CD14-positive monocyte (primary cell): ENCODE data around the gene EIF4ENIF1. TPM values are rescaled to one million over a fixed set of nuclear protein-coding genes. Genes with fewer than 3 reads are reported as not detected.

Experiments
- DNase-seq, 3 donors: peaks; one replicate each; pipeline ENCODE4 v3.0.0-alpha.2; 2011 to 2022
- H2AFZ ChIP-seq: 2 replicates; pipeline ENCODE4 v1.6.0; 2012; ENCODE audit warnings: mild to moderate bottlenecking, low read depth, low read length, inconsistent platforms; ENCODE audit not compliant: insufficient read depth, poor library complexity, severe bottlenecking
- H3K27ac ChIP-seq, 2 donors: 1 replicate in 1 of 2; 2 replicates in 1 of 2; pipeline ENCODE4 v1.5.1; 2012 to 2013; ENCODE audit warnings: low read length in 2 of 2, control low read depth in 1 of 2, inconsistent platforms in 1 of 2, low read depth in 1 of 2, mild to moderate bottlenecking in 1 of 2
- H3K27me3 ChIP-seq, 2 donors: one replicate each; pipeline versions ENCODE4 v1.6.0 to v1.6.1; 2011 to 2013; ENCODE audit warnings: low read length in 2 of 2; ENCODE audit not compliant: control insufficient read depth in 2 of 2, insufficient read depth in 2 of 2
- H3K36me3 ChIP-seq, 2 donors: replicated peaks in 1 of 2; 1 replicate in 1 of 2; 2 replicates in 1 of 2; pipeline versions ENCODE4 v1.5.1 to v1.6.1; 2012 to 2013; ENCODE audit warnings: low read length in 2 of 2, control low read depth in 1 of 2, inconsistent platforms in 1 of 2, mild to moderate bottlenecking in 1 of 2; ENCODE audit not compliant: insufficient read depth in 2 of 2, control insufficient read depth in 1 of 2
- H3K4me1 ChIP-seq, 2 donors: 1 replicate in 1 of 2; 2 replicates in 1 of 2; pipeline versions ENCODE4 v1.5.1 to v1.6.1; 2012 to 2013; ENCODE audit warnings: low read length in 2 of 2, control low read depth in 1 of 2, inconsistent platforms in 1 of 2, mild to moderate bottlenecking in 1 of 2, moderate library complexity in 1 of 2; ENCODE audit not compliant: insufficient read depth in 2 of 2, control insufficient read depth in 1 of 2
- H3K4me2 ChIP-seq: replicated peaks from 2 replicates; pipeline ENCODE3; 2012; ENCODE audit warnings: low read length, moderate library complexity, mild to moderate bottlenecking; ENCODE audit not compliant: poor library complexity, severe bottlenecking; ENCODE audit errors: extremely low read depth
- H3K4me3 ChIP-seq, 3 experiments: fragments of 200-600 bp in 1 of 3; sonication (generic) in 1 of 3; replicated peaks in 1 of 3; 1 replicate in 2 of 3; 2 replicates in 1 of 3; pipeline ENCODE4 v1.5.1; 2011 to 2013; ENCODE audit warnings: low read length in 3 of 3, mild to moderate bottlenecking in 3 of 3, control low read depth in 2 of 3, low read depth in 2 of 3, inconsistent platforms in 1 of 3, moderate library complexity in 1 of 3
- H3K79me2 ChIP-seq: 2 replicates; pipeline ENCODE4 v1.6.0; 2012; ENCODE audit warnings: mild to moderate bottlenecking, control low read depth, inconsistent platforms, low read length, moderate library complexity; ENCODE audit not compliant: insufficient read depth
- H3K9ac ChIP-seq: 2 replicates; pipeline ENCODE4 v1.6.0; 2017; ENCODE audit warnings: low read length, mild to moderate bottlenecking; ENCODE audit not compliant: insufficient read depth, poor library complexity, severe bottlenecking
- H3K9me3 ChIP-seq, 2 donors: replicated peaks in 1 of 2; 1 replicate in 1 of 2; 2 replicates in 1 of 2; pipeline versions ENCODE4 v1.5.1 to v1.6.1; 2012 to 2013; ENCODE audit warnings: low read length in 2 of 2, control low read depth in 1 of 2; ENCODE audit not compliant: control insufficient read depth in 1 of 2, insufficient read depth in 1 of 2
- H4K20me1 ChIP-seq: 2 replicates; pipeline ENCODE4 v1.6.0; 2012; ENCODE audit warnings: mild to moderate bottlenecking, low read length, control low read depth, moderate library complexity; ENCODE audit not compliant: insufficient read depth
- H3K27ac Mint-ChIP-seq, 7 donors: one replicate each; pipeline ENCODE4 v1.8.0; 2020; ENCODE audit warnings: mild to moderate bottlenecking in 7 of 7, mixed read lengths in 7 of 7, moderate library complexity in 6 of 7, inconsistent platforms in 2 of 7
- H3K27me3 Mint-ChIP-seq, 3 donors: one replicate each; pipeline ENCODE4 v1.8.0; 2021 to 2022; ENCODE audit warnings: low read depth in 3 of 3, mild to moderate bottlenecking in 3 of 3, mixed read lengths in 3 of 3, moderate library complexity in 3 of 3, inconsistent platforms in 1 of 3
- H3K36me3 Mint-ChIP-seq, 2 donors: one replicate each; pipeline ENCODE4 v1.8.0; 2020; ENCODE audit warnings: mixed read lengths in 2 of 2, inconsistent platforms in 1 of 2, mild to moderate bottlenecking in 1 of 2
- H3K4me1 Mint-ChIP-seq: one replicate; pipeline ENCODE4 v1.8.0; 2020; ENCODE audit warnings: mild to moderate bottlenecking, mixed read lengths
- H3K4me3 Mint-ChIP-seq, 2 donors: one replicate each; pipeline ENCODE4 v1.8.0; 2020; ENCODE audit warnings: mild to moderate bottlenecking in 2 of 2, mixed read lengths in 2 of 2, moderate library complexity in 1 of 2
- H3K9me3 Mint-ChIP-seq, 7 donors: one replicate each; pipeline ENCODE4 v1.8.0; 2020 to 2022; ENCODE audit warnings: mixed read lengths in 7 of 7, mild to moderate bottlenecking in 6 of 7, moderate library complexity in 6 of 7, inconsistent platforms in 2 of 7
- CTCF ChIP-seq: fragments of 200-600 bp; IDR thresholded peaks from one replicate; pipeline ENCODE4 v1.8.0; 2022; ENCODE audit warnings: antibody characterized with exemption, mild to moderate bottlenecking
- WGBS: methylation state at CpG from one replicate; pipeline ENCODE4 v1.1.5; 2013; ENCODE audit warnings: missing lambda C conversion rate; ENCODE audit not compliant: insufficient coverage; 5-methylcytosine and 5-hydroxymethylcytosine counted together
- intact Hi-C, 2 donors: fragments of 100-400 bp; cut with micrococcal nuclease; formaldehyde crosslinking; loops; one replicate each; pipeline versions ENCODE4 v1.15.0 to v1.15.1; 2023
- polyA plus RNA-seq, 3 donors: library from polyadenylated mRNA; depleted of rRNA in 1 of 3; unstranded in 2 of 3; stranded (reverse) in 1 of 3; fragments of 300-500 nt in 2 of 3; fragments of >200 nt in 1 of 3; fragmentation: Illumina TruSeq in 2 of 3; gene quantifications; 1 replicate in 2 of 3; 2 replicates in 1 of 3; pipeline ENCODE4 v1.2.3, GENCODE V29; 2012 to 2021

The EIF4ENIF1 gene
- polyA plus RNA-seq, 3 donors: 2.5 to 17.0 (median 11.5) TPM

GRCh38 chr22:31439808-31440207, 49.8 kb downstream of the EIF4ENIF1 start:
- intact Hi-C loops: no loop called here
- H3K9ac ChIP-seq: no peak overlapping the region
- H4K20me1 ChIP-seq: no peaks in the 10 kb centered on the region
- no peaks in the 10 kb centered on the region for H3K79me2 ChIP-seq
- H3K4me3 ChIP-seq: no peak overlapping the region
- no peak overlapping the region for H2AFZ ChIP-seq
- H3K27me3 ChIP-seq: no peaks in the 10 kb centered on the region
- DNase-seq: no peak
- 98% methylated on average over 7 of the region's 8 CpGs for WGBS
- H3K27ac ChIP-seq: peak overlapping the region in 1 of 2 donors; percentile 13
- no peak for TF ChIP-seq CTCF
- H3K4me3 Mint-ChIP-seq: no peak overlapping the region
- H3K9me3 ChIP-seq: no peaks in the 10 kb centered on the region
- H3K27ac Mint-ChIP-seq: no peak overlapping the region
- no peaks in the 10 kb centered on the region for H3K9me3 Mint-ChIP-seq
- no peaks in the 10 kb centered on the region for H3K4me1 ChIP-seq
- H3K4me1 Mint-ChIP-seq: no peaks in the 10 kb centered on the region
- no peaks in the 10 kb centered on the region for H3K27me3 Mint-ChIP-seq
- peaks cover 98 to 100% of the 10 kb centered on the region in 2 donors for H3K36me3 ChIP-seq
- H3K36me3 Mint-ChIP-seq: peaks cover 88 to 96% of the 10 kb centered on the region in 2 donors
- H3K4me2 ChIP-seq: no peak overlapping the region

GRCh38 chr22:31436132-31436531, 53.5 kb downstream of the EIF4ENIF1 start:
- peaks cover 7% of the 10 kb centered on the region for H4K20me1 ChIP-seq
- H3K27me3 ChIP-seq: no peaks in the 10 kb centered on the region
- Mint-ChIP-seq H3K36me3 (peaks cover 89 to 97% of the 10 kb centered on the region in 2 donors), H3K4me1 (no peaks in the 10 kb centered on the region), H3K4me3 (no peak overlapping the region), H3K27me3 (no peaks in the 10 kb centered on the region), H3K27ac (peak overlapping the region in 2 of 7 donors; percentile 33 to 42), H3K9me3 (no peaks in the 10 kb centered on the region)
- H3K4me1 ChIP-seq: no peaks in the 10 kb centered on the region
- no peak overlapping the region for H3K4me3 ChIP-seq
- intact Hi-C loops: no loop called here
- H3K9me3 ChIP-seq: no peaks in the 10 kb centered on the region
- no peak for DNase-seq
- no peak overlapping the region for H2AFZ ChIP-seq
- peak overlapping the region in 1 of 2 donors; percentile 28 for H3K27ac ChIP-seq
- no peak overlapping the region for H3K9ac ChIP-seq
- no peaks in the 10 kb centered on the region for H3K79me2 ChIP-seq
- no peak overlapping the region for H3K4me2 ChIP-seq
- peaks cover 86 to 100% of the 10 kb centered on the region in 2 donors for H3K36me3 ChIP-seq
- WGBS: 96% methylated on average over 2 of the region's 3 CpGs
- no peak for TF ChIP-seq CTCF
